Stomach (tissue), 4 donors: ENCODE measurements around the gene ZNF787.

Experiments
- CTCF ChIP-seq, 7 experiments: fragments of 450-650 bp in 4 of 7; fragments of 200-600 bp in 3 of 7; sonication (generic) in 3 of 7; IDR thresholded peaks; one replicate each; pipeline ENCODE4 v1.5.1; 2016 to 2019; ENCODE audit warnings: antibody characterized with exemption in 7 of 7, control low read depth in 2 of 7, mild to moderate bottlenecking in 1 of 7
- EP300 ChIP-seq: sonication (generic); formaldehyde crosslinking; IDR thresholded peaks from one replicate; pipeline ENCODE4 v1.6.1; 2017; ENCODE audit warnings: antibody characterized with exemption
- POLR2A ChIP-seq, 4 donors: fragments of 450-650 bp; IDR thresholded peaks; one replicate each; pipeline ENCODE4 v1.6.1; 2016; ENCODE audit warnings: antibody characterized with exemption in 4 of 4, control low read depth in 2 of 4, mild to moderate bottlenecking in 1 of 4, moderate library complexity in 1 of 4
- POLR2AphosphoS5 ChIP-seq, 3 donors: sonication (generic); formaldehyde crosslinking; IDR thresholded peaks; one replicate each; pipeline ENCODE4 v1.6.1; 2016; ENCODE audit warnings: antibody characterized with exemption in 3 of 3

- TF ChIP-seq POLR2A (IDR thresholded peaks at IDR 0.05) (no peak), POLR2AphosphoS5 (IDR thresholded peaks at IDR 0.05) (no peak), CTCF (IDR thresholded peaks at IDR 0.05) (no peak), EP300 (no peak)
Measured at GRCh38 chr19:56158170-56158757, 37.2 kb upstream of the ZNF787 start.
